Measurements from ENCODE around the gene ATP10B. TPM values are rescaled to one million over a fixed set of nuclear protein-coding genes. Genes with fewer than 3 reads are reported as not detected.

The ATP10B gene
- total RNA-seq, 5 donors from 2014 or later (not counting 1 experiment from before 2014, with no cell fraction given) = 0.07 to 0.12 (median 0.09) TPM; not detected in 2

- DNase-seq (no peak), ATAC-seq (replicated peaks in 1 of 4) (no peak)
- Mint-ChIP-seq H3K27ac (no peak overlapping the region), H3K9me3 (peaks cover 0 to 11% (median 0%) of the 10 kb centered on the region in 3 donors), H3K4me1 (no peaks in the 10 kb centered on the region), H3K4me3 (no peak overlapping the region), H3K36me3 (no peaks in the 10 kb centered on the region), H3K27me3 (peaks cover 8 to 11% of the 10 kb centered on the region in 2 donors)
- Histone ChIP-seq H3K27me3 (replicated peaks in 1 of 2; ENCODE audit: control insufficient read depth in 2 of 2, extremely low read depth in 1 of 2, insufficient read depth in 2 of 2, low read length in 1 of 2) (no peaks in the 10 kb centered on the region), H3K4me1 (ENCODE audit: control insufficient read depth in 1 of 2, extremely low read depth in 1 of 2, insufficient read depth in 2 of 2, low read length in 2 of 2) (no peaks in the 10 kb centered on the region), H3K27ac (ENCODE audit: low read length) (no peak overlapping the region), H3K9me3 (no peaks in the 10 kb centered on the region), H3K36me3 (ENCODE audit: control insufficient read depth in 2 of 2, extremely low read depth in 1 of 2, insufficient read depth in 1 of 2, low read length in 1 of 2) (no peaks in the 10 kb centered on the region), H3K4me3 (ENCODE audit: control insufficient read depth in 1 of 2, extremely low read depth in 1 of 2, low read length in 1 of 2) (no peak overlapping the region)
- ChIA-PET CTCF (interaction anchor here in 1 of 2 donors (1.0 kb wide), 1 partner anchor 38 kb away, joined by 3 read pairs; no protein-coding TSS in a partner anchor), POLR2A (no interaction called here)
- WGBS (ENCODE audit: insufficient coverage) = no CpG with 5 or more reads among the region's 1 CpG
Observed at GRCh38 chr5:160545832-160546231, 306.2 kb downstream of the ATP10B start.

- Mint-ChIP-seq H3K4me1 (no peaks in the 10 kb centered on the region), H3K4me3 (no peak overlapping the region), H3K9me3 (peaks cover 0 to 11% (median 0%) of the 10 kb centered on the region in 3 donors), H3K36me3 (no peaks in the 10 kb centered on the region), H3K27me3 (peaks cover 5 to 8% of the 10 kb centered on the region in 2 donors), H3K27ac (no peak overlapping the region)
- ATAC-seq (replicated peaks in 1 of 4) (no peak), DNase-seq (no peak)
- ChIA-PET CTCF (no interaction called here), POLR2A (no interaction called here)
- Histone ChIP-seq H3K4me1 (ENCODE audit: control insufficient read depth in 1 of 2, extremely low read depth in 1 of 2, insufficient read depth in 2 of 2, low read length in 2 of 2) (no peaks in the 10 kb centered on the region), H3K4me3 (ENCODE audit: control insufficient read depth in 1 of 2, extremely low read depth in 1 of 2, low read length in 1 of 2) (no peak overlapping the region), H3K27me3 (replicated peaks in 1 of 2; ENCODE audit: control insufficient read depth in 2 of 2, extremely low read depth in 1 of 2, insufficient read depth in 2 of 2, low read length in 1 of 2) (no peaks in the 10 kb centered on the region), H3K9me3 (no peaks in the 10 kb centered on the region), H3K27ac (ENCODE audit: low read length) (no peak overlapping the region), H3K36me3 (ENCODE audit: control insufficient read depth in 2 of 2, extremely low read depth in 1 of 2, insufficient read depth in 1 of 2, low read length in 1 of 2) (no peaks in the 10 kb centered on the region)
- WGBS (ENCODE audit: insufficient coverage) = no CpG with 5 or more reads among the region's 1 CpG
Observed at GRCh38 chr5:160543395-160543794, 308.6 kb downstream of the ATP10B start.

DNA sequence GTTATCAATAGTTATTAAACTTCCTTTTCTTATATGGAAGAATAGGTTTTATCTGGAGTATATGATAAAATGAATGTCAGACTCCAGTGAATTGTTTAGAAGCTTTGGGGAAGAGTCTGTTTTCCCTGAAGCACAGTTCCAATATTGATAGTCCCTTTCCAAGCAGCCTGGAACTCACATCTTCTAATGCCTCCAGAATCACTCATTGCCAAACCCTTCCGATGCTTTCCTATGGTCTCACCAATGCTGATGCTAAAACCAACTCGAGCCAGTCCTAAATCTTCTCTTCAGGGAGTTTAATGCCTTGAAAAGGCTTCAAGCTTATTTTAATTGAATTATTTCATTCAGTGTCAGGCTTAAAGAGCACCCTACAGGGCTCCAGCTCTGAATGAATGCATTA is 309.2 kb downstream of the ATP10B start:
- no peak for ATAC-seq (replicated peaks in 1 of 4)
- Mint-ChIP-seq H3K27ac (no peak overlapping the region), H3K27me3 (peaks cover 5 to 8% of the 10 kb centered on the region in 2 donors), H3K4me3 (no peak overlapping the region), H3K9me3 (peaks cover 0 to 11% (median 0%) of the 10 kb centered on the region in 3 donors), H3K4me1 (no peaks in the 10 kb centered on the region), H3K36me3 (no peaks in the 10 kb centered on the region)
- ChIA-PET CTCF (no interaction called here), POLR2A (no interaction called here)
- Histone ChIP-seq H3K4me3 (ENCODE audit: control insufficient read depth in 1 of 2, extremely low read depth in 1 of 2, low read length in 1 of 2) (no peak overlapping the region), H3K4me1 (ENCODE audit: control insufficient read depth in 1 of 2, extremely low read depth in 1 of 2, insufficient read depth in 2 of 2, low read length in 2 of 2) (no peaks in the 10 kb centered on the region), H3K27me3 (replicated peaks in 1 of 2; ENCODE audit: control insufficient read depth in 2 of 2, extremely low read depth in 1 of 2, insufficient read depth in 2 of 2, low read length in 1 of 2) (no peaks in the 10 kb centered on the region), H3K36me3 (ENCODE audit: control insufficient read depth in 2 of 2, extremely low read depth in 1 of 2, insufficient read depth in 1 of 2, low read length in 1 of 2) (no peaks in the 10 kb centered on the region), H3K9me3 (no peaks in the 10 kb centered on the region), H3K27ac (ENCODE audit: low read length) (no peak overlapping the region)
- DNase-seq = no peak
- no CpG with 5 or more reads among the region's 2 CpGs for WGBS (ENCODE audit: insufficient coverage)

DNA sequence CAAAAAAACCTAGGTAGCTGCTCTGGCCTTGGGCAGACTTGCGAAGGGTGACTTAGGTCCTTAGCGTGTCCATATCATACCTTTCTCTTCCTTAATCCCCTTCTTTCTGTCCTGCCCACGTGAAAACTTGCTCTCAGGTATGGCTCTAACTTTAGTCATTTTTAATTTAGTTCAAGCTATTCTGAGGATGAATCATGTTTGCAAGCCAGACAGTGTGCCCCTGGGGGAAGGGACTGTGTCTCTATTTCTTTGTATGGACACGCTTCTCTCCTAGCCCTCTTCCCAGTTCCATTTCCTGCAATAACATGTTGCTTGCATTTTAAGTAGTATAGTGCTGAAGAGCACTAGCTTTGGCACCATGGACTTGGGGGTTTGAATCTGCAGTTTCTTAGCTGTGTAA is 309.7 kb downstream of the ATP10B start:
- H3K4me1 ChIP-seq (ENCODE audit: control insufficient read depth in 1 of 2, extremely low read depth in 1 of 2, insufficient read depth in 2 of 2, low read length in 2 of 2) = no peaks in the 10 kb centered on the region
- H3K27ac ChIP-seq (ENCODE audit: low read length) = no peak overlapping the region
- H3K4me3 Mint-ChIP-seq = no peak overlapping the region
- H3K27me3 Mint-ChIP-seq = peaks cover 5 to 8% of the 10 kb centered on the region in 2 donors
- DNase-seq (no peak), ATAC-seq (replicated peaks in 1 of 4) (no peak)
- H3K27ac Mint-ChIP-seq = no peak overlapping the region
- WGBS (ENCODE audit: insufficient coverage) = 95% methylated on average over 4 of the region's 4 CpGs
- ChIA-PET CTCF (no interaction called here), POLR2A (no interaction called here)
- no peaks in the 10 kb centered on the region for H3K36me3 Mint-ChIP-seq
- no peaks in the 10 kb centered on the region for H3K4me1 Mint-ChIP-seq
- H3K36me3 ChIP-seq (ENCODE audit: control insufficient read depth in 2 of 2, extremely low read depth in 1 of 2, insufficient read depth in 1 of 2, low read length in 1 of 2) = no peaks in the 10 kb centered on the region
- H3K4me3 ChIP-seq (ENCODE audit: control insufficient read depth in 1 of 2, extremely low read depth in 1 of 2, low read length in 1 of 2) = no peak overlapping the region
- H3K27me3 ChIP-seq (replicated peaks in 1 of 2; ENCODE audit: control insufficient read depth in 2 of 2, extremely low read depth in 1 of 2, insufficient read depth in 2 of 2, low read length in 1 of 2) = no peaks in the 10 kb centered on the region
- H3K9me3 Mint-ChIP-seq = peaks cover 0 to 11% (median 0%) of the 10 kb centered on the region in 3 donors
- H3K9me3 ChIP-seq = no peaks in the 10 kb centered on the region

DNA sequence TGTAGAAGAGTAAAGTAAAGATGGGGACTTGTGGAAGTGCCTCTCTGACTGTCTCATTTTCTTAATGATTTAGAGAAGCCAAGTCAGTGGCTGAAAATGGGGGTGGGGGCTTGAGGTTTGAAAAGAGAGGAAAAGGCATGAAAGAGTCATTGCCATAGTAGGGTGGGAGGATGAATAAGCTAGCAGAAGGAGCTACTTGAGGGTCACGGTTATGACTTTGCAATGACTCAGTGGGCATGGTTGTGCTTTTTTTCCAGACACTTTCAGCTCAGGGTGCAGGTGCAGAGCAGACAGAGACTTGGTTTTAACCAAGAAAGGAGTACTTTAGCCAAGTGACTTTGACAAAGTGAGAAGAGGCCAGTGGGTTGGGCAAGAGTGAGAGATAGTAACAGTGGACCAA is 312.6 kb downstream of the ATP10B start:
- Histone ChIP-seq H3K4me3 (ENCODE audit: control insufficient read depth in 1 of 2, extremely low read depth in 1 of 2, low read length in 1 of 2) (no peak overlapping the region), H3K4me1 (ENCODE audit: control insufficient read depth in 1 of 2, extremely low read depth in 1 of 2, insufficient read depth in 2 of 2, low read length in 2 of 2) (no peaks in the 10 kb centered on the region), H3K36me3 (ENCODE audit: control insufficient read depth in 2 of 2, extremely low read depth in 1 of 2, insufficient read depth in 1 of 2, low read length in 1 of 2) (no peaks in the 10 kb centered on the region), H3K27ac (ENCODE audit: low read length) (no peak overlapping the region), H3K27me3 (replicated peaks in 1 of 2; ENCODE audit: control insufficient read depth in 2 of 2, extremely low read depth in 1 of 2, insufficient read depth in 2 of 2, low read length in 1 of 2) (no peaks in the 10 kb centered on the region), H3K9me3 (no peaks in the 10 kb centered on the region)
- ChIA-PET POLR2A (no interaction called here), CTCF (no interaction called here)
- Mint-ChIP-seq H3K27me3 (peaks cover 0 to 5% of the 10 kb centered on the region in 2 donors), H3K9me3 (no peaks in the 10 kb centered on the region), H3K4me1 (no peaks in the 10 kb centered on the region), H3K27ac (no peak overlapping the region), H3K4me3 (no peak overlapping the region), H3K36me3 (no peaks in the 10 kb centered on the region)
- ATAC-seq (replicated peaks in 1 of 4) (no peak), DNase-seq (no peak)
- 8% methylated on average over 1 of the region's 1 CpG for WGBS (ENCODE audit: insufficient coverage)

- no peaks in the 10 kb centered on the region for H3K4me1 ChIP-seq (ENCODE audit: control insufficient read depth in 1 of 2, extremely low read depth in 1 of 2, insufficient read depth in 2 of 2, low read length in 2 of 2)
- Mint-ChIP-seq H3K36me3 (no peaks in the 10 kb centered on the region), H3K27me3 (no peaks in the 10 kb centered on the region), H3K4me3 (no peak overlapping the region), H3K4me1 (no peaks in the 10 kb centered on the region), H3K27ac (no peak overlapping the region), H3K9me3 (no peaks in the 10 kb centered on the region)
- H3K36me3 ChIP-seq (ENCODE audit: control insufficient read depth in 2 of 2, extremely low read depth in 1 of 2, insufficient read depth in 1 of 2, low read length in 1 of 2) = no peaks in the 10 kb centered on the region
- no peaks in the 10 kb centered on the region for H3K27me3 ChIP-seq (replicated peaks in 1 of 2; ENCODE audit: control insufficient read depth in 2 of 2, extremely low read depth in 1 of 2, insufficient read depth in 2 of 2, low read length in 1 of 2)
- ATAC-seq (replicated peaks in 1 of 4) (no peak), DNase-seq (no peak)
- no peak overlapping the region for H3K27ac ChIP-seq (ENCODE audit: low read length)
- H3K4me3 ChIP-seq (ENCODE audit: control insufficient read depth in 1 of 2, extremely low read depth in 1 of 2, low read length in 1 of 2) = no peak overlapping the region
- 64% methylated on average over 2 of the region's 4 CpGs for WGBS (ENCODE audit: insufficient coverage)
- POLR2A ChIA-PET = no interaction called here
- H3K9me3 ChIP-seq = no peaks in the 10 kb centered on the region
- CTCF ChIA-PET = no interaction called here
Observed at GRCh38 chr5:160537940-160538339, 314.1 kb downstream of the ATP10B start.

DNA sequence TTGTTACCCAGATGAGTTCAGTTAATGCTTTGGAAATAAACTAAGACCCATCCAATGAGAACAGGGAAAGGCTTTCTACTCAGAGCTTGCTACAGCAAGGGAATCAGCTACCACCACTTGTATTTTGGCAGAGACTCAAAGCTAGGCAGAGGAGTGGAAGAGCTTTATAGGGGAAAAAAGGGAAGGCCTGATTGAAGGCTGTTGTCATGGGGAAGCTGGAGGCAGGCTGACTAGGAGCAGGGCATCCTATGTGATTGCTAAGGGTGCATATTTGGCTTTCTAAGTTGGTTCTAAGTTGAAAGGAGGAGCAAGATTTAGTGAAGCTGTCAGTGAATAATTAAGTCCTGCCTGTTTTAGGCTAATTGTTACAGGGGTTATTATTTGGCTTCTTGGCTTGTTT is 314.9 kb downstream of the ATP10B start:
- Mint-ChIP-seq H3K4me3 (no peak overlapping the region), H3K4me1 (no peaks in the 10 kb centered on the region), H3K9me3 (no peaks in the 10 kb centered on the region), H3K27me3 (no peaks in the 10 kb centered on the region), H3K27ac (no peak overlapping the region), H3K36me3 (no peaks in the 10 kb centered on the region)
- ChIA-PET CTCF (interaction anchor here in 1 of 2 donors (0.6 kb wide), 1 partner anchor 1800 kb away, joined by 3 read pairs; no protein-coding TSS in a partner anchor), POLR2A (no interaction called here)
- Histone ChIP-seq H3K9me3 (no peaks in the 10 kb centered on the region), H3K27me3 (replicated peaks in 1 of 2; ENCODE audit: control insufficient read depth in 2 of 2, extremely low read depth in 1 of 2, insufficient read depth in 2 of 2, low read length in 1 of 2) (no peaks in the 10 kb centered on the region), H3K27ac (ENCODE audit: low read length) (no peak overlapping the region), H3K4me3 (ENCODE audit: control insufficient read depth in 1 of 2, extremely low read depth in 1 of 2, low read length in 1 of 2) (no peak overlapping the region), H3K36me3 (ENCODE audit: control insufficient read depth in 2 of 2, extremely low read depth in 1 of 2, insufficient read depth in 1 of 2, low read length in 1 of 2) (no peaks in the 10 kb centered on the region), H3K4me1 (ENCODE audit: control insufficient read depth in 1 of 2, extremely low read depth in 1 of 2, insufficient read depth in 2 of 2, low read length in 2 of 2) (no peaks in the 10 kb centered on the region)
- DNase-seq = no peak
- no peak for ATAC-seq (replicated peaks in 1 of 4)

Measured in T-cell (primary cell).